22Rv1 (cell line): ENCODE results near the gene ENTPD6.

Experiments
- CTCF ChIP-seq: fragments of 450-650 bp; IDR thresholded peaks from 2 replicates; pipeline ENCODE4 v1.5.1; 2017; ENCODE audit warnings: mild to moderate bottlenecking
- ZFX ChIP-seq: fragments of 450-650 bp; IDR thresholded peaks from 2 replicates; pipeline ENCODE4 v1.6.1; 2017; ENCODE audit warnings: antibody characterized with exemption, borderline replicate concordance

DNA sequence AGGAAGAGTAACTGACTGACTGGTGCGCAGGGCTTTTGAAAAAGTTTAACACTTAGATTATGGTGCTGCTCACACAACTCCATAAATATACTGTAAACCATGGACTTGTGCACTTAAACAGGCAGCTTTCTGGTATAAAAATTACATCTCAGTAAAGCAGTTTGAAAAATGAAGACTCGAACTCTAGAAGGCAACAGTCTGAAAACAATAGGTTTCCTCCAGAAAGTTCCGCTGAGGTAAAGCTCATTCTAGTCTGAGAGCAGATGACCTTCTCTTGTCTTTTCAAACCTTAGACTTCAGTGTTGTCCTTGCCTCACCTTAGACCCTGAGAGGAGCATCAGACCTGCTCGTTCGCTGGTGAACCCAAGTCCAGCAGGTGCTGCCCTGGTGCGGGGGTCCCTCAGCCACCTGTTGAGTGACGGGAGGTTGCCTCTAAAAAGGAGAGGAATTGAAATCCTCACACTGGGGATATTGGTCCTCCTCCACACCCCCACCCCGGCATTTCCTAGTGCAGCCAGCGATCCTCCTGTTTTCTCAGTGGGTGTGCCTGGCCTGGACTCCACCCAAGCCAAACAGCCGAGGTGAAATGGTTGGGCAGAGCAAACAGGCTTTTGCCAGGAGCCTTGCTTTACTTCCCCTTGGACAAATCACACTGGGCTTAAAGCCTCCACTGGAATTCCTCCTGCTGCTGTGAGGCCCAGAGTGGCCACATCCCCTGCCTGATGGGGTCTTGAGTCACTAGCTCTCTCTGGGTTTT is 37.7 kb downstream of the ENTPD6 start:
- no peak for TF ChIP-seq CTCF
- no peak for TF ChIP-seq ZFX
